Calu3 (cell line): ENCODE measurements around the gene CAPS. TPM values are rescaled to one million over a fixed set of nuclear protein-coding genes. Genes with fewer than 3 reads are reported as not detected.

Experiments used
- BruUV-seq: library from RNA; stranded (reverse); fragments of 400-500 nt; replicated peaks from 2 replicates; lab custom pipeline; 2021; lab: Mats Ljungman, UMichigan
- CTCF ChIA-PET: fragments of 300-600 bp; sonication (Branson Sonifier 250); formaldehyde crosslinking; loops from one replicate; lab custom pipeline; 2022; ENCODE audit warnings: antibody characterized with exemption; lab: Charles Lee
- DNase-seq: peaks from one replicate; pipeline ENCODE4 v3.0.0; 2022
- H3K27ac Mint-ChIP-seq: one replicate; pipeline ENCODE4 v1.8.0; 2022; ENCODE audit warnings: mixed read lengths; ENCODE audit not compliant: unreplicated experiment
- H3K27me3 Mint-ChIP-seq: one replicate; pipeline ENCODE4 v1.8.0; 2022; ENCODE audit warnings: mixed read lengths; ENCODE audit not compliant: unreplicated experiment
- H3K36me3 Mint-ChIP-seq: one replicate; pipeline ENCODE4 v1.8.0; 2022; ENCODE audit warnings: mild to moderate bottlenecking, moderate library complexity, mixed read lengths; ENCODE audit not compliant: insufficient read depth, unreplicated experiment
- H3K4me1 Mint-ChIP-seq: one replicate; pipeline ENCODE4 v1.8.0; 2022; ENCODE audit warnings: mild to moderate bottlenecking, low read depth, mixed read lengths; ENCODE audit not compliant: unreplicated experiment
- H3K4me3 Mint-ChIP-seq: one replicate; pipeline ENCODE4 v1.8.0; 2022; ENCODE audit warnings: mild to moderate bottlenecking, low read depth, moderate library complexity, mixed read lengths; ENCODE audit not compliant: unreplicated experiment
- H3K9me3 Mint-ChIP-seq: one replicate; pipeline ENCODE4 v1.8.0; 2022; ENCODE audit warnings: low read depth, mixed read lengths; ENCODE audit not compliant: unreplicated experiment
- intact Hi-C: fragments of 100-400 bp; cut with micrococcal nuclease; formaldehyde crosslinking; loops from one replicate; pipeline ENCODE4 v1.10.0; 2022; ENCODE audit not compliant: unreplicated experiment
- total RNA-seq: library from RNA; stranded (reverse); gene quantifications from 2 replicates; pipeline ENCODE4 v1.2.3, GENCODE V29; 2022
- TF ChIP-seq, protein P1 (sequence below): fragments of 200-600 bp; IDR thresholded peaks from one replicate; pipeline ENCODE4 v1.8.0; 2022; ENCODE audit warnings: antibody characterized with exemption; ENCODE audit not compliant: unreplicated experiment

The CAPS gene
- total RNA-seq, 1 experiment from 2014 or later: 39.9 TPM

DNA sequence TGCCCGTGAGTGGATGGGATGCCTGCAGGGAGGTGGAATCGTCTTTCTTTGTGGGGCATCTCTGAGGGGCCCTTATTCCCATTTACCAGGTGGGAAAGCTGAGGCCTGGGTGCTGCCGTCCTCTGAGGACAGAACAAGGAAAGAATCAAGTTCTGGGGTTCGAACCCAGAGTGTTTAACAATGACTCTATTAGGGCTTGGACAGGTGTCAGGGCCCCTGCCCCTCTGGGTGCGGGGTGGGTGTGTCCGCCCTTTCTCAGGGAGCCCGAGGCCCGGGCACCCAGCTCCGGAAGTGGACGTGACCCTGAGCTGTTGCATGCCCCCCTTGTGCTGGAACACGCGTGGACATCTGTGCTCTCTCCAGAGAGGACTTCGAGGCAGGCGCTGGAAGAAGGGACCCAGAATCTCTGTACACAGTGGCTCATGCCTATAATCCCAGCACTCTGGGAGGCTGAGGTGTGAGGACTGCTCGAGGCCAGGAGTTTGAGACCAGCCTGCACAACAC, 21.2 kb upstream of the CAPS start:
- TF ChIP-seq, protein P1, sequence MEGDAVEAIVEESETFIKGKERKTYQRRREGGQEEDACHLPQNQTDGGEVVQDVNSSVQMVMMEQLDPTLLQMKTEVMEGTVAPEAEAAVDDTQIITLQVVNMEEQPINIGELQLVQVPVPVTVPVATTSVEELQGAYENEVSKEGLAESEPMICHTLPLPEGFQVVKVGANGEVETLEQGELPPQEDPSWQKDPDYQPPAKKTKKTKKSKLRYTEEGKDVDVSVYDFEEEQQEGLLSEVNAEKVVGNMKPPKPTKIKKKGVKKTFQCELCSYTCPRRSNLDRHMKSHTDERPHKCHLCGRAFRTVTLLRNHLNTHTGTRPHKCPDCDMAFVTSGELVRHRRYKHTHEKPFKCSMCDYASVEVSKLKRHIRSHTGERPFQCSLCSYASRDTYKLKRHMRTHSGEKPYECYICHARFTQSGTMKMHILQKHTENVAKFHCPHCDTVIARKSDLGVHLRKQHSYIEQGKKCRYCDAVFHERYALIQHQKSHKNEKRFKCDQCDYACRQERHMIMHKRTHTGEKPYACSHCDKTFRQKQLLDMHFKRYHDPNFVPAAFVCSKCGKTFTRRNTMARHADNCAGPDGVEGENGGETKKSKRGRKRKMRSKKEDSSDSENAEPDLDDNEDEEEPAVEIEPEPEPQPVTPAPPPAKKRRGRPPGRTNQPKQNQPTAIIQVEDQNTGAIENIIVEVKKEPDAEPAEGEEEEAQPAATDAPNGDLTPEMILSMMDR: peak; percentile 13
- intact Hi-C loops: loop anchor here (5.0 kb wide), 1 partner anchor 91 kb away; no protein-coding TSS in a partner anchor
- H3K27me3 Mint-ChIP-seq: peaks cover 13% of the 10 kb centered on the region
- CTCF ChIA-PET: interaction anchor here (1.1 to 2.3 kb wide), 2 partner anchors 89 kb away, joined by 7 to 15 read pairs; partner anchors contain the start of gene NRTN
- DNase-seq: no peak
- H3K36me3 Mint-ChIP-seq: peaks cover 14% of the 10 kb centered on the region
- peak overlapping the region; percentile 45 for H3K27ac Mint-ChIP-seq
- H3K4me3 Mint-ChIP-seq: no peak overlapping the region
- H3K4me1 Mint-ChIP-seq: no peaks in the 10 kb centered on the region
- no peaks in the 10 kb centered on the region for H3K9me3 Mint-ChIP-seq
- BruUV-seq: TSS peak; percentile 41

DNA sequence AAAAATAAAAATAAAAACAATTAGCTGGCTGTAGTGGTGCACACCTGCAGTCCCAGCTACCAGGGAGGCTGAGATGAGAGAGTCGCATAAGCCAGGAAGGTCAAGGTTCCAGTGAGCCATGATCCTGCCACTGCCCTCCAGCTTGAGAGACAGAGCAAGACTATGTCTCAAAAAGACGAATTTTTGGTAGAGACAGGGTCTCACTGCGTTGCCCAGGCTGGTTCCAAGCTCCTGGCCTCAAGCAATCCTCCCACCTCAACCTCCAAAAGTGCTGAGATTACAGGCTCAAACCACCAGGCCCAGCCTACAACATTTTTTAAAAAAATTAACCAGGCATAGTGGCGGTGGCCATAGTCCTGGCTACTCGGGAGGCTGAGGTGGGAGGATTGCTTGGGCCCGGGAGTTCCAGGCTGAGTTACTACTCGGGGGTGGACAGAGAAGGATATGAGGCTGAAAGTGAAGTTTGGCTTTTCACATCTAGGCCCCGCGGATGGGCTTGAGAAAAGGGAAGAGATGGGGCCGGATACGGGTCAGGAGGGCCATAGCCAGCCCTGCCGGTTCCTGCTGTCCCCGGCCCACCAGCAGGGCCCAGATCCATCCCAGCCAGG, 20.7 kb upstream of the CAPS start:
- no TSS peak for BruUV-seq
- DNase-seq: no peak
- no peaks in the 10 kb centered on the region for H3K9me3 Mint-ChIP-seq
- intact Hi-C loops: loop anchor here (5.0 kb wide), 1 partner anchor 91 kb away; no protein-coding TSS in a partner anchor
- H3K36me3 Mint-ChIP-seq: peaks cover 14% of the 10 kb centered on the region
- peaks cover 13% of the 10 kb centered on the region for H3K27me3 Mint-ChIP-seq
- CTCF ChIA-PET: interaction anchor here (1.1 kb wide), 1 partner anchor 89 kb away, joined by 7 read pairs; the partner anchor contains the start of gene NRTN
- H3K4me3 Mint-ChIP-seq: no peak overlapping the region
- no peaks in the 10 kb centered on the region for H3K4me1 Mint-ChIP-seq
- H3K27ac Mint-ChIP-seq: no peak overlapping the region
- TF ChIP-seq, protein P1: no peak

DNA sequence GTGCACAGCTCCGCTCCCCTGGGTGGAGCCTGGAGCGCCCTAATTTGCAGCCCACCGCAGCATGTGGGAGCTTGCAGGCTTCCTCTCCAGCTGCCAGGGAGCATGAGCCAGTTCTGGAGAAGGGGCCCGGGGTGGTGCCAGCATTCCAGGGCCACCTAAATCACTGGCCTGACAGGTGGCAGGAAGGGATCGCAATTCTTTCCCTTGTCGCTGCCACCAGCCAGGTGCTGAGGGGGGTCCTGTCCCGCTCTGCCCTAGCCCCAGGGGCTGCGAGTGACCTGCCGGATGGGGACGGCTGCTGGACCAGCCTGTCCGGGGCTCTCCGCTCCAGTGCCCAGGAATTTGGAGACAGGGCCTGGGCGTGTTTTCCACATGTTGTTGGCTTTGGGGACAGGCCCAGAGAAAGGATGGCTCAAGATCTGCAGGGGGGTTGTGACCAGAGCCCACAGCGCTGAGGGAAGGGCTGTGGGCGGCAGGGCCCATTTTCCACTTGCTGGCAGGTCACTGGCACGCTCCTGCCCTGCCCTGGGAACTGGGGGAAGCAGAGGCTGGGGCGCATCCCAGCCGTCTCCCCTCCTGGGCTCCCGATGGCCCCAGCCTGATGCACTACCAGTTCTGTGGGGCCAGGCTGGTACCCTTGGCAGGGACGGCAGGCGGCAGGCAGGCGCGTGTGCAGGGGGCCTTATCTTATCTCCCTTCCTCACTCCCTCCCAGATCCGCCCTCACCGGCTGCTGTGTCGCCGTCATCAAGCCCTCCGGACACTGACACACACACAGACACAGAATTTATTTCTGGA, 19.9 kb upstream of the CAPS start:
- H3K4me1 Mint-ChIP-seq: no peaks in the 10 kb centered on the region

More for the DNA sequence above, 19.9 kb upstream of the CAPS start:
- CTCF ChIA-PET: interaction anchor here (1.1 kb wide), 1 partner anchor 90 kb away, joined by 7 read pairs; the partner anchor contains the start of gene NRTN
- no peak for DNase-seq
- intact Hi-C loops: loop anchor here (5.0 kb wide), 1 partner anchor 92 kb away; no protein-coding TSS in a partner anchor
- Mint-ChIP-seq H3K27ac (no peak overlapping the region), H3K36me3 (peaks cover 14% of the 10 kb centered on the region), H3K27me3 (peaks cover 11% of the 10 kb centered on the region), H3K4me3 (no peak overlapping the region), H3K9me3 (no peaks in the 10 kb centered on the region)
- TF ChIP-seq, protein P1: no peak
- no TSS peak for BruUV-seq
